Renal pelvis (tissue), 4 donors: ENCODE data around the gene ARMC9. TPM values are rescaled to one million over a fixed set of nuclear protein-coding genes. Genes with fewer than 3 reads are reported as not detected.
"Not testable (repeated sequence)": the region's sequence is repeated elsewhere in the genome, so short reads cannot be mapped to it uniquely, and the experiment has no call there.

Experiments used
- DNase-seq: peaks from one replicate; pipeline ENCODE4 v3.0.0-alpha.2; 2013
- polyA plus RNA-seq, 3 donors: library from polyadenylated mRNA; unstranded; fragments of 120-200 nt; gene quantifications; one replicate each; pipeline ENCODE4 v1.2.1, GENCODE V29; 2013; ENCODE audit not compliant: insufficient read length in 3 of 3

The ARMC9 gene
- polyA plus RNA-seq, 3 donors, result 27.3 to 30.6 (median 27.4) TPM

DNA sequence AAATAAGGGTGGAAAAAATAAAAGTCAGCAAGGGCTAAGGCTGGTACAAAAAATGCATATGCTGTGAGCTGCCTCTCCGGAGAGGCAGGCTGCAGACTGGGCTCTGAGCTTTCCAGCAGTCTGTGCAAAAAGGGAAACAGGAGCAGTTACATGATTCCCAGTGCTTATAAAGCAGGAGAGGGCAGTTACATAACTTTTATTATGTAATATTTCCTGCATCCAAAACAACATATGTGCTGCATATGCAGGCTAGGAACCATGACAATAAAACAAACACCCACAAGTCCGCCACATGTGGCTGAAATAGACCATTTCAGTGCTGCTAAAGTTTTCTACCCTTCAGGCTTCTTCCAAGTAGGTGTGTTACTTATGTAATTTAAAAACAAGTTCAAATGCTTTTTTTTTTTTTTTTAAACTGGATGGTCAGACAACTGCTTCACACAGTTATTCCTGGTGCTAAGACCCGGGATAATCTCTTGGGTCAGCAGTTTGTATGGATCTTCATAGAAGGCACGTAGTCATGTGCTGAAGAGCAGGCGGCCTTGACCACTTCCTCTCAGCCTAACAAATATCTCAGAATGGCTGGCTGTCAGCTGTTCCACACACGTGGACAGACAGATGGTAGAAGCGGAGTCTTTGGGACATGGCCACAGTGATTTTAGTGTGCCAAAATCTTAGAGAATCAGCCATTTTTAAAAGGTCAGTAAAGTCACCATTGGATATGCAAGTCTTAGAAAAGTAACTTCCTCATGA, 43.5 kb downstream of the ARMC9 start:
- DNase-seq, result no peak

GRCh38 chr2:231243866-231244265, 45.4 kb downstream of the ARMC9 start:
- no peak for DNase-seq

- DNase-seq, result no peak
Measured at GRCh38 chr2:231244382-231245248, 46.2 kb downstream of the ARMC9 start.

GRCh38 chr2:231245249-231246094, 47.0 kb downstream of the ARMC9 start:
- no peak for DNase-seq

- no peak for DNase-seq
Measured at GRCh38 chr2:231246171-231246842, 47.9 kb downstream of the ARMC9 start.

GRCh38 chr2:231250146-231250545, 51.7 kb downstream of the ARMC9 start:
- no peak for DNase-seq

GRCh38 chr2:231250698-231251097, 52.3 kb downstream of the ARMC9 start:
- no peak for DNase-seq

DNA sequence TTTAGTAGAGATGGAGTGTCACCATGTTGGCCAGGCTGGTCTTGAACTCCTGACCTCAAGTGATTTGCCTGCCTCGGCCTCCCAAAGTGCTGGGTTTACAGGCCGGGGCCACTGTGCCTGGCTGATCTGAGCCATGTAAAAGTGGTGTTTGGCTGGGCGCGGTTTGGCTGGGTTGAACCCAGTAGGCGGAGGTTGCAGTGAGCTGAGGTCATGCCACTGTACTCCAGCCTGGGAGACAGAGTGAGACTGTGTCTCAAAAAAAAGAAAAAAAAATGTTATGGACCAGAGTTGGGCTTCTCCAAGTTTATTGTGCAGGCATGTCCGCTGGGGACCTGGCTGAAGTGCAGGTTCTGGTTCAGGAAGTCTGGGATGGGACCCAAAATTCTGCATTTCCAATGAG, 54.9 kb downstream of the ARMC9 start:
- DNase-seq, result not testable (repeated sequence)

DNA sequence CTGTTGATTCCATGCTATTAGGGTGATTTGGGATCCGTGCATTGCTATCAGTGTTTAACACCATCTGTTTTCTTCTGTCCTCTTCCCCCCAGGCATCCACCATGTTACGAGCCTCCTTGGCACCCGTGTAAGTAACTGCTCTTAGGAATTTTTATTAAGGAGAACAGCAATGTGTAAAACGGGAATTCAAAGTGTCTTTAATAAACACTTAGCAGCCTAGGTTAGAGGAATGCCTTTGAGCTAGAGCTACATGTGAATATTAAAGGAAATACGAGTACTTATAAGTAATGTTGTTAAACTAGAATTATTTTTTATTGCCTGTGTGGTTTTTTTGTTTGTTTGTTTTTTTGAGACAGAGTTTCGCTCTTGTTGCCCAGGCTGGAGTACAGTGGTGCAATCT, 58.1 kb downstream of the ARMC9 start:
- DNase-seq, result no peak

- no peak for DNase-seq
Measured at GRCh38 chr2:231257763-231258162, 59.3 kb downstream of the ARMC9 start.

- DNase-seq, result no peak
Measured at GRCh38 chr2:231258701-231259100, 60.3 kb downstream of the ARMC9 start.

DNA sequence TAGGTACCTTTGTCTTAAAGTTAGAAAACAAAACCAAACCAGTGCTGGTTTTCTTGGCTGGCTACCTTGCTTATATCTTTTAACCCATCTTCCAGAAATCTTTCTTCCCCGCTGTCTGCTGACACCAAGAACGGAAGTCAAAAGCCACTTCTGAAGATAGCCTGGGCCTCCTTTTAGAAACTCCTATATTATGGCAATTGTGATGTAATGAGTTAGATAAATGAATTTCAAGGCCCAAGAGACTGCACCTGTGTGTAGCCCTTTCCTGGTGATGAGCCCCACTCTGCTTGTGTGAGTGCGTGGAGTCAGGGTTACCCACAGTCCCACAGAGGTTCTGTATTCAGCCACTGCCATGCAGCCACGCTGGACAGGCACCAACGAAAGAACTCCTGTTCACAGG, 60.7 kb downstream of the ARMC9 start:
- DNase-seq, result no peak

DNA sequence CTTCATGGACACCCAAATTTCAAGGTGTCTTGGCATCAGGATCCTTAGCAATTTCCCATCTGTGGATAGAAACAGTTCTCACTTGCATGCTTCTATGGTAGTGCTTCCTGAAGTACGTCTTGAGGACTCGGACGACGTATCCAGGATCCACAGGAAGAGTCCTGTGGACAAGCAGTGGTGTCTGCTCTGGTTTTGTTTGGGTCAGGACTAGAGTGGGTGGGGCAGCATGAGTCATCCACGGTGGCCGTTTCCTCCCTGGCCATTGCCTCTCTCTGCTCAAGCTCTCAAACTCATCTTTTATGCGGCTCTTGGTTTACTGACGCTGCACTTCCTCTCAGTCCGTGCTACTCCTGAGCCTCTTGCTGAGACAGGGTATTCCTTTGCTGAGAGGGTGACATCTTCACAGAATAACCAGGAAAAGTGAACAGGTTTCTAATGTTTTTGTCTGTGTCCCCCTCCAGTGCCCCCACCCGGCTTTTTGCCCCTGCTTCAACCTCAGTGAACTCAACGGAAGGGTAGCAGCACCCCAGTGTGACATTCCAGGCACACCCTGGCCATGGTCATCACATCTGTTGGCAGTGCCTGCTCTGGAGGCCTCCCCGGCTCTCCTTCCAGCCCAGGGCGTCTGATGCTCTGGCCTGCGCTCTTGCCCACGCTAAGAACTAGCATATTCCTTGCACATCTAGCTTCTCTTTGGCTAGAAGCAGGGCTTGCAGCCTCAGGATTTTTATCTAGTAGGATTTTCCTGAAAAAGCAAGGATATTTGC, 62.2 kb downstream of the ARMC9 start:
- DNase-seq, result no peak

DNA sequence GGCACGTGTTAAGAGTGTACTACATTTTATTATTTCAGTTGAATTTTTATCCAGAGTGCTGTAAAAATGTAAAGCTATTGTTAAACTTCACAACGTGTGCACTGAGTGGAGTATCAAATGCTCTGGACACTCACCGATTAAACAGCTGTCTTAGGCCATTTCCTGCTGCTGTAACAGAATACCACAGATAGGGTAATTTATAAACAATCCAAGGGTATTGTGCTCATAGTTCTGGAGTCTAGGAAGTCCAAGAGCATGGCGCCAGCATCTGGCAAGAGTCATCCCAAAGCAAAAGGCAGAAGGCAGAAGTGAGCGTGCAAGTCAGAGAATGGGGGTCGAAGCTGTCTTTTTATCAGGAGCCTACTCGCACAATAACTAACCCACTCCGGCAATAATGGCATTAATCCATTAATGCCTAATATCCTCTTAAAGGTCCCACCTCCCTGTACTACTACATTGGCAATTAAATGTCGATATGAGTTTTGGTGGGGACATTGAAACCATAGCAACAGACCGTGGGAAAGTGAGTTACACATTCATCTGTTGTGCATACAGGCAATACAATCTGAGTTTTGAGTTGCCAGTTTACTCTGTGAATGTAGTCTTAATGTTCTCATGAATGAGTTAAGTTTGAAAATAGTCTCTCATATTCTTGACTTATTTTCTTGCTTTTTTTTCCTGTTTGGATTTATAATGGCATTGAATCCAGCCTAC, 64.8 kb downstream of the ARMC9 start:
- DNase-seq, result no peak

GRCh38 chr2:231270221-231271114, 72.0 kb downstream of the ARMC9 start:
- DNase-seq, result no peak

DNA sequence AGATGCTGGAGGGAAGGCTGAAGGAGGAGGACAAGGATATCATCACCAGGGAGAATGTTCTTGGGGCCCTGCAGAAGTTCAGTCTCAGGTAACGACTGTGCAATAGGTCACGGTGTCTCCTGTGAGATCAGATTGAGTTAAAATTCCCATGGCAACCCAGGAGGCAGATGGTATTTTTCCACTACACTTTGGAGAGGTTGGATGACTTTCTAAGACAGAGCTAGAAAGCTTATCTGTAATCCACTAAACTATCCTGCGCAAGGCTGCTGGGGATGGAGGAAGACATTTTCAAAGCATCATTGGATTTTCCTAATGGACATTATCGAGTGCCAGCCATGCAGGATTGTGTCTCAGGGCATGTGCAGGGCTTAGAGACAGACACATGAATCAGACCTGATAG, 74.6 kb downstream of the ARMC9 start:
- no peak for DNase-seq

- DNase-seq, result no peak
Measured at GRCh38 chr2:231276987-231277386, 78.6 kb downstream of the ARMC9 start.

- no peak for DNase-seq
Measured at GRCh38 chr2:231277962-231278361, 79.5 kb downstream of the ARMC9 start.

- DNase-seq, result no peak
Measured at GRCh38 chr2:231278868-231279267, 80.4 kb downstream of the ARMC9 start.
